PC-3 (cell line): ENCODE results near the gene DNAJC19. TPM values are rescaled to one million over a fixed set of nuclear protein-coding genes. Genes with fewer than 3 reads are reported as not detected.

Source experiments
- ATAC-seq: fragments of 200-7000 bp; cut with Tn5 transposase; 2 replicates; pipeline ENCODE4 v1.9.1; 2020; ENCODE audit warnings: mild to moderate bottlenecking, moderate library complexity
- Bru-seq: library from RNA; stranded (reverse); fragments of 400-500 nt; gene quantifications from one replicate; lab custom pipeline; 2021; lab: Mats Ljungman, UMichigan
- BruChase-seq, 2 experiments: library from RNA; stranded (reverse); fragments of 400-500 nt; gene quantifications; one replicate each; lab custom pipeline; 2021; lab: Mats Ljungman, UMichigan
- BruUV-seq: library from RNA; stranded (reverse); fragments of 400-500 nt; replicated peaks from 2 replicates; lab custom pipeline; 2021; lab: Mats Ljungman, UMichigan
- CTCF ChIA-PET: fragments of 300-600 bp; sonication (Branson Sonifier 250); formaldehyde crosslinking; loops from one replicate; lab custom pipeline; 2022; ENCODE audit warnings: antibody characterized with exemption; lab: Charles Lee
- POLR2A ChIA-PET: fragments of 300-600 bp; sonication (Branson Sonifier 250); formaldehyde crosslinking; loops from one replicate; lab custom pipeline; 2022; ENCODE audit warnings: antibody characterized with exemption; ENCODE audit not compliant: unreplicated experiment; lab: Charles Lee
- DNase-seq: peaks from one replicate; pipeline ENCODE4 v3.0.0-alpha.2; 2015
- H2AFZ ChIP-seq: fragments of 300-600 bp; sonication (generic); 2 replicates; pipeline ENCODE4 v1.6.0; 2016; ENCODE audit warnings: antibody characterized with exemption, low read length
- H3F3A ChIP-seq: fragments of 300-600 bp; sonication (generic); one replicate; pipeline ENCODE4 v1.6.0; 2017; ENCODE audit warnings: antibody characterized with exemption, low read length, control low read depth, mild to moderate bottlenecking; ENCODE audit not compliant: unreplicated experiment
- H3K27ac ChIP-seq: fragments of 300-600 bp; sonication (generic); 2 replicates; pipeline ENCODE4 v1.5.1; 2016; ENCODE audit warnings: mild to moderate bottlenecking, low read length
- H3K27me3 ChIP-seq: fragments of 300-600 bp; sonication (generic); 2 replicates; pipeline ENCODE4 v1.6.1; 2016; ENCODE audit warnings: low read length, mixed read lengths
- H3K36me3 ChIP-seq: fragments of 300-600 bp; sonication (generic); 2 replicates; pipeline ENCODE4 v1.6.1; 2016; ENCODE audit warnings: low read depth, mixed run types, low read length, mixed read lengths
- H3K4me1 ChIP-seq: fragments of 300-600 bp; sonication (generic); 2 replicates; pipeline ENCODE4 v1.5.1; 2016; ENCODE audit warnings: low read length; ENCODE audit not compliant: insufficient read depth
- H3K4me2 ChIP-seq: fragments of 300-600 bp; sonication (generic); 2 replicates; pipeline ENCODE4 v1.6.0; 2016; ENCODE audit warnings: low read length
- H3K4me3 ChIP-seq: fragments of 300-600 bp; sonication (generic); 2 replicates; pipeline ENCODE4 v1.5.1; 2016; ENCODE audit warnings: mild to moderate bottlenecking, low read length, mixed read lengths
- H3K79me2 ChIP-seq: fragments of 300-600 bp; sonication (generic); 2 replicates; pipeline ENCODE4 v1.6.1; 2017; ENCODE audit warnings: low read length, mixed read lengths
- H3K9ac ChIP-seq: fragments of 300-600 bp; sonication (generic); 2 replicates; pipeline ENCODE4 v1.6.0; 2016; ENCODE audit warnings: mild to moderate bottlenecking, low read length
- H3K9me2 ChIP-seq: fragments of 300-600 bp; sonication (generic); replicated peaks from 2 replicates; pipeline ENCODE4 v1.6.1; 2016; ENCODE audit warnings: mixed run types, low read length, mixed read lengths
- H3K9me3 ChIP-seq: fragments of 300-600 bp; sonication (generic); 2 replicates; pipeline ENCODE4 v1.6.1; 2016; ENCODE audit warnings: low read length, mixed read lengths
- H4K20me1 ChIP-seq: fragments of 300-600 bp; sonication (generic); 2 replicates; pipeline ENCODE4 v1.6.1; 2016; ENCODE audit warnings: low read length, mixed read lengths
- EZH2 ChIP-seq: fragments of 300-600 bp; sonication (generic); IDR thresholded peaks from one replicate; pipeline ENCODE4 v1.6.1; 2017; ENCODE audit warnings: antibody characterized with exemption, mild to moderate bottlenecking, low read length; ENCODE audit not compliant: unreplicated experiment
- EZH2phosphoT487 ChIP-seq: fragments of 300-600 bp; sonication (generic); IDR thresholded peaks from 2 replicates; pipeline ENCODE4 v1.6.1; 2018; ENCODE audit warnings: mild to moderate bottlenecking, antibody characterized with exemption, low read length, borderline replicate concordance
- intact Hi-C: fragments of 100-400 bp; cut with micrococcal nuclease; formaldehyde crosslinking; loops from 2 replicates; pipeline ENCODE4 v1.9.0; 2023
- long read RNA-seq: library from polyadenylated mRNA; unstranded; transcript quantifications from one replicate; pipeline ENCODE4 v2.0.0, GENCODE V29; 2021; ENCODE audit not compliant: unreplicated experiment
- total RNA-seq: library from RNA; depleted of rRNA; stranded (reverse); fragments of >200 nt; gene quantifications from 2 replicates; pipeline ENCODE4 v1.2.3, GENCODE V29; 2014; rRNA removed
- TF ChIP-seq, protein P1 (sequence below): fragments of 300-600 bp; sonication (generic); conservative IDR thresholded peaks from 2 replicates; pipeline ENCODE4 v1.5.1; 2017; ENCODE audit warnings: antibody characterized with exemption, low read depth, mild to moderate bottlenecking, low read length

DNAJC19 gene
- total RNA-seq (34.2 and 41.5 TPM in 2 replicates), Bru-seq, nascent RNA (percentile 83 among the genes with signal in this experiment), BruChase-seq, experiment 1, labeled RNA remaining after a 6-hour chase (percentile 75 among the genes with signal in this experiment), BruChase-seq, experiment 2, labeled RNA remaining after a 2-hour chase (percentile 78 among the genes with signal in this experiment)
- long read RNA-seq, transcript DNAJC19-202 (5 exons, 1,239 nt): minor isoform, 17 of 50 reads
- long read RNA-seq, transcript DNAJC19-201 (6 exons, 1,454 nt): major isoform, 28 of 50 reads
- long read RNA-seq, partial matches to known transcripts: 1 of 50 reads
- long read RNA-seq, other reads (novel, unspliced or antisense): 0 of 50 reads

GRCh38 chr3:180989291-180990163 lies at the start of gene DNAJC19:
Gene DNAJC19, minus strand, starts transcription at chr3:180989736. Its CDS starts 134 bp downstream, at chr3:180989602.
- Histone ChIP-seq H3K36me3 (peaks cover 11% of the 10 kb centered on the region; the same call in 1 of the 2 replicates), H3F3A (no peaks in the 10 kb centered on the region), H3K9ac (peak within 1 kb of the TSS; percentile 84), H3K27me3 (0 out of 2 replicates have a peak, but pooled peaks cover 12% of the 10 kb centered on the region), H3K4me3 (peak within 1 kb of the TSS; percentile 81), H3K4me1 (peaks cover 11% of the 10 kb centered on the region; the same call in 1 of the 2 replicates), H3K79me2 (peaks cover 20% of the 10 kb centered on the region), H3K27ac (peak within 1 kb of the TSS; percentile 37), H4K20me1 (no peaks in the 10 kb centered on the region), H3K9me3 (no peaks in the 10 kb centered on the region), H2AFZ (peak within 1 kb of the TSS; percentile 97), H3K9me2 (no peaks in the 10 kb centered on the region), H3K4me2 (peak within 1 kb of the TSS; percentile 88)
- DNase-seq (peak; percentile 98), ATAC-seq (peak; percentile 95)
- intact Hi-C loops: loop anchor here (5.0 to 10.0 kb wide), 4 partner anchors 77 to 295 kb away; partner anchors contain the start of gene FXR1
- ChIA-PET CTCF (interaction anchor here (0.7 kb wide), 1 partner anchor 14 kb away, joined by 8 read pairs; no protein-coding TSS in a partner anchor), POLR2A (no interaction called here)
- TSS peak; percentile 71 for BruUV-seq
- TF ChIP-seq EZH2 (no peak), EZH2phosphoT487 (no peak)
- TF ChIP-seq, protein P1, sequence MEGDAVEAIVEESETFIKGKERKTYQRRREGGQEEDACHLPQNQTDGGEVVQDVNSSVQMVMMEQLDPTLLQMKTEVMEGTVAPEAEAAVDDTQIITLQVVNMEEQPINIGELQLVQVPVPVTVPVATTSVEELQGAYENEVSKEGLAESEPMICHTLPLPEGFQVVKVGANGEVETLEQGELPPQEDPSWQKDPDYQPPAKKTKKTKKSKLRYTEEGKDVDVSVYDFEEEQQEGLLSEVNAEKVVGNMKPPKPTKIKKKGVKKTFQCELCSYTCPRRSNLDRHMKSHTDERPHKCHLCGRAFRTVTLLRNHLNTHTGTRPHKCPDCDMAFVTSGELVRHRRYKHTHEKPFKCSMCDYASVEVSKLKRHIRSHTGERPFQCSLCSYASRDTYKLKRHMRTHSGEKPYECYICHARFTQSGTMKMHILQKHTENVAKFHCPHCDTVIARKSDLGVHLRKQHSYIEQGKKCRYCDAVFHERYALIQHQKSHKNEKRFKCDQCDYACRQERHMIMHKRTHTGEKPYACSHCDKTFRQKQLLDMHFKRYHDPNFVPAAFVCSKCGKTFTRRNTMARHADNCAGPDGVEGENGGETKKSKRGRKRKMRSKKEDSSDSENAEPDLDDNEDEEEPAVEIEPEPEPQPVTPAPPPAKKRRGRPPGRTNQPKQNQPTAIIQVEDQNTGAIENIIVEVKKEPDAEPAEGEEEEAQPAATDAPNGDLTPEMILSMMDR: no peak

GRCh38 chr3:181030948-181031347 lies 41.4 kb upstream of the DNAJC19 start:
- no TSS peak for BruUV-seq
- ATAC-seq (no peak), DNase-seq (no peak)
- H3K9me2 ChIP-seq: no peaks in the 10 kb centered on the region
- no peak overlapping the region for H2AFZ ChIP-seq
- no peak overlapping the region for H3K27ac ChIP-seq
- no peaks in the 10 kb centered on the region for H3K79me2 ChIP-seq
- intact Hi-C loops: no loop called here
- no peaks in the 10 kb centered on the region for H3K4me1 ChIP-seq
- H3K4me3 ChIP-seq: no peak overlapping the region
- H3F3A ChIP-seq: no peaks in the 10 kb centered on the region
- CTCF ChIA-PET: interaction anchor here (0.7 kb wide), 1 partner anchor 670 kb away, joined by 3 read pairs; no protein-coding TSS in a partner anchor
- H3K36me3 ChIP-seq: no peaks in the 10 kb centered on the region
- POLR2A ChIA-PET: interaction anchor here (0.6 kb wide), 1 partner anchor 16 kb away, joined by 4 read pairs; no protein-coding TSS in a partner anchor
- no peak for TF ChIP-seq EZH2
- TF ChIP-seq, protein P1: no peak
- no peak for TF ChIP-seq EZH2phosphoT487
- H3K9ac ChIP-seq: no peak overlapping the region
- no peaks in the 10 kb centered on the region for H4K20me1 ChIP-seq
- H3K4me2 ChIP-seq: no peak overlapping the region
- H3K27me3 ChIP-seq: peaks cover 7% of the 10 kb centered on the region; the same call in 1 of the 2 replicates
- no peaks in the 10 kb centered on the region for H3K9me3 ChIP-seq
